Natural killer cell (primary cell): Measurements from ENCODE around the gene SPTA1. TPM values are rescaled to one million over a fixed set of nuclear protein-coding genes. Genes with fewer than 3 reads are reported as not detected.

ENCODE experiments used
- ATAC-seq, 3 donors: fragments of 150-1000 bp in 2 of 3; fragments of 200-7000 bp in 1 of 3; cut with Tn5 transposase; 1 replicate in 1 of 3; 2 replicates in 2 of 3; pipeline ENCODE4 v1.10.0; 2021; ENCODE audit warnings: mild to moderate bottlenecking in 2 of 3, moderate library complexity in 2 of 3
- DNase-seq, 2 donors: peaks; one replicate each; pipeline versions ENCODE4 v3.0.0 to v3.0.0-alpha.2; 2013 to 2021; ENCODE audit warnings: mixed read lengths in 1 of 2
- H3K27ac ChIP-seq: one replicate; pipeline ENCODE4 v1.5.1; 2013; ENCODE audit warnings: mild to moderate bottlenecking, low read length
- H3K27me3 ChIP-seq: one replicate; pipeline ENCODE4 v1.6.1; 2013; ENCODE audit warnings: low read length; ENCODE audit not compliant: control insufficient read depth, insufficient read depth
- H3K36me3 ChIP-seq: one replicate; pipeline ENCODE4 v1.6.1; 2013; ENCODE audit warnings: low read length; ENCODE audit not compliant: control insufficient read depth, insufficient read depth
- H3K4me1 ChIP-seq: one replicate; pipeline ENCODE4 v1.6.1; 2013; ENCODE audit warnings: low read length; ENCODE audit not compliant: control insufficient read depth, insufficient read depth
- H3K4me3 ChIP-seq: one replicate; pipeline ENCODE4 v1.5.1; 2013; ENCODE audit warnings: low read length
- H3K9me3 ChIP-seq: one replicate; pipeline ENCODE4 v1.6.1; 2013; ENCODE audit warnings: low read length; ENCODE audit not compliant: control insufficient read depth, insufficient read depth
- H3K27ac Mint-ChIP-seq, 2 donors: one replicate each; pipeline ENCODE4 v1.8.0; 2022; ENCODE audit warnings: mild to moderate bottlenecking in 2 of 2, mixed read lengths in 2 of 2, moderate library complexity in 1 of 2
- H3K27me3 Mint-ChIP-seq, 2 donors: one replicate each; pipeline ENCODE4 v1.8.0; 2022; ENCODE audit warnings: low read depth in 2 of 2, mixed read lengths in 2 of 2
- H3K36me3 Mint-ChIP-seq: one replicate; pipeline ENCODE4 v1.8.0; 2022; ENCODE audit warnings: mixed read lengths
- H3K4me1 Mint-ChIP-seq, 2 donors: one replicate each; pipeline ENCODE4 v1.8.0; 2022; ENCODE audit warnings: mixed read lengths in 2 of 2
- H3K4me3 Mint-ChIP-seq: one replicate; pipeline ENCODE4 v1.8.0; 2022; ENCODE audit warnings: mild to moderate bottlenecking, moderate library complexity, mixed read lengths
- H3K9me3 Mint-ChIP-seq, 2 donors: one replicate each; pipeline ENCODE4 v1.8.0; 2022; ENCODE audit warnings: mixed read lengths in 2 of 2
- WGBS: methylation state at CpG from one replicate; pipeline ENCODE4 v1.1.7; 2013; ENCODE audit warnings: missing lambda C conversion rate; ENCODE audit not compliant: insufficient coverage; 5-methylcytosine and 5-hydroxymethylcytosine counted together
- intact Hi-C: fragments of 100-400 bp; cut with micrococcal nuclease; formaldehyde crosslinking; loops from one replicate; pipeline ENCODE4 v1.14.2; 2022
- total RNA-seq, 4 donors: library from RNA; stranded (reverse); fragments of 120-200 nt in 1 of 4; gene quantifications; one replicate each; pipeline versions ENCODE4 v1.2.3 to v1.2.4, GENCODE V29; 2013 to 2022
- TF ChIP-seq, protein P1 (sequence below): fragments of 200-600 bp; IDR thresholded peaks from one replicate; pipeline ENCODE4 v1.8.0; 2022; ENCODE audit warnings: antibody characterized with exemption

SPTA1 gene
- total RNA-seq, 3 donors from 2014 or later (not counting 1 experiment from before 2014, with no cell fraction given): 0.30 TPM; not detected in 2

DNA sequence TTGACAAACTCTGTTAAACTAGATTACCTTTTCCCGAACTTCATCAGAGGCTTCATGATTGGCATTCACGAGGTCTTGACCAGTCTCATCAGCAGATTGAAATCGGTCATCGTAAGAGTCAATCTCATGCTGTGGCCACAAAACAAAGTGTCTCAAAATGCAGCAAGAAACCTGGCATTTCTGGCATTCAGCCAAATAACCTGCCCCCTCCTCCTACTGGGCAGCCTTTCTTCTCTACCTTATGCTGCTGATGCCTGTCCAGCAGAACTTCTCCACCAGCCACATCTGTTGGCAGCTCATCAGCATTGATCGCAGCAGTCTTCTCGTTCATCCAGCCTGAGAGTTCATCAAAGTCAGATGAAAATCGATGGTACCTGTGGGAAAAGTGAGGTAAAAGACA, 12.2 kb downstream of the SPTA1 start:
- H3K27me3 ChIP-seq: no peaks in the 10 kb centered on the region
- Mint-ChIP-seq H3K27ac (no peak overlapping the region), H3K4me1 (peaks cover 5 to 6% of the 10 kb centered on the region in 2 donors), H3K9me3 (no peaks in the 10 kb centered on the region), H3K27me3 (peaks cover 3 to 17% of the 10 kb centered on the region in 2 donors), H3K4me3 (no peak overlapping the region), H3K36me3 (no peaks in the 10 kb centered on the region)
- WGBS: 90% methylated on average over 7 of the region's 7 CpGs
- no peak overlapping the region for H3K27ac ChIP-seq
- intact Hi-C loops: no loop called here
- no peaks in the 10 kb centered on the region for H3K4me1 ChIP-seq
- H3K36me3 ChIP-seq: no peaks in the 10 kb centered on the region
- TF ChIP-seq, protein P1, sequence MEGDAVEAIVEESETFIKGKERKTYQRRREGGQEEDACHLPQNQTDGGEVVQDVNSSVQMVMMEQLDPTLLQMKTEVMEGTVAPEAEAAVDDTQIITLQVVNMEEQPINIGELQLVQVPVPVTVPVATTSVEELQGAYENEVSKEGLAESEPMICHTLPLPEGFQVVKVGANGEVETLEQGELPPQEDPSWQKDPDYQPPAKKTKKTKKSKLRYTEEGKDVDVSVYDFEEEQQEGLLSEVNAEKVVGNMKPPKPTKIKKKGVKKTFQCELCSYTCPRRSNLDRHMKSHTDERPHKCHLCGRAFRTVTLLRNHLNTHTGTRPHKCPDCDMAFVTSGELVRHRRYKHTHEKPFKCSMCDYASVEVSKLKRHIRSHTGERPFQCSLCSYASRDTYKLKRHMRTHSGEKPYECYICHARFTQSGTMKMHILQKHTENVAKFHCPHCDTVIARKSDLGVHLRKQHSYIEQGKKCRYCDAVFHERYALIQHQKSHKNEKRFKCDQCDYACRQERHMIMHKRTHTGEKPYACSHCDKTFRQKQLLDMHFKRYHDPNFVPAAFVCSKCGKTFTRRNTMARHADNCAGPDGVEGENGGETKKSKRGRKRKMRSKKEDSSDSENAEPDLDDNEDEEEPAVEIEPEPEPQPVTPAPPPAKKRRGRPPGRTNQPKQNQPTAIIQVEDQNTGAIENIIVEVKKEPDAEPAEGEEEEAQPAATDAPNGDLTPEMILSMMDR: no peak
- DNase-seq (no peak), ATAC-seq (no peak)
- H3K4me3 ChIP-seq: no peak overlapping the region
- no peaks in the 10 kb centered on the region for H3K9me3 ChIP-seq

- 82% methylated on average over 7 of the region's 8 CpGs for WGBS
- no peak overlapping the region for H3K4me3 Mint-ChIP-seq
- Histone ChIP-seq H3K4me3 (no peak overlapping the region), H3K9me3 (no peaks in the 10 kb centered on the region), H3K27ac (no peak overlapping the region), H3K27me3 (no peaks in the 10 kb centered on the region), H3K36me3 (no peaks in the 10 kb centered on the region), H3K4me1 (no peaks in the 10 kb centered on the region)
- H3K4me1 Mint-ChIP-seq: no peaks in the 10 kb centered on the region
- TF ChIP-seq, protein P1: no peak
- H3K27me3 Mint-ChIP-seq: peaks cover 3 to 11% of the 10 kb centered on the region in 2 donors
- no peaks in the 10 kb centered on the region for H3K9me3 Mint-ChIP-seq
- ATAC-seq (no peak), DNase-seq (no peak)
- no peak overlapping the region for H3K27ac Mint-ChIP-seq
- intact Hi-C loops: no loop called here
- H3K36me3 Mint-ChIP-seq: no peaks in the 10 kb centered on the region
These were observed 20.5 kb downstream of the SPTA1 start for GRCh38 chr1:158666037-158666436.

- DNase-seq (peak in 1 of 2 donors; percentile 3), ATAC-seq (no peak)
- H3K9me3 ChIP-seq: no peaks in the 10 kb centered on the region
- H3K4me3 ChIP-seq: no peak overlapping the region
- Mint-ChIP-seq H3K4me3 (no peak overlapping the region), H3K4me1 (no peaks in the 10 kb centered on the region), H3K9me3 (no peaks in the 10 kb centered on the region), H3K27me3 (peaks cover 2 to 6% of the 10 kb centered on the region in 2 donors), H3K27ac (no peak overlapping the region), H3K36me3 (no peaks in the 10 kb centered on the region)
- intact Hi-C loops: no loop called here
- H3K4me1 ChIP-seq: no peaks in the 10 kb centered on the region
- no peak overlapping the region for H3K27ac ChIP-seq
- H3K27me3 ChIP-seq: peaks cover 2% of the 10 kb centered on the region
- TF ChIP-seq, protein P1: no peak
- 33% methylated on average over 6 of the region's 6 CpGs for WGBS
- no peaks in the 10 kb centered on the region for H3K36me3 ChIP-seq
These were observed 31.9 kb downstream of the SPTA1 start for GRCh38 chr1:158654571-158654970.

- no peak overlapping the region for H3K4me3 Mint-ChIP-seq
- H3K9me3 Mint-ChIP-seq: no peaks in the 10 kb centered on the region
- Histone ChIP-seq H3K4me3 (no peak overlapping the region), H3K27me3 (peaks cover 2% of the 10 kb centered on the region), H3K36me3 (no peaks in the 10 kb centered on the region), H3K27ac (no peak overlapping the region), H3K4me1 (no peaks in the 10 kb centered on the region), H3K9me3 (no peaks in the 10 kb centered on the region)
- intact Hi-C loops: no loop called here
- no peaks in the 10 kb centered on the region for H3K36me3 Mint-ChIP-seq
- no peak overlapping the region for H3K27ac Mint-ChIP-seq
- no peak for DNase-seq
- H3K4me1 Mint-ChIP-seq: no peaks in the 10 kb centered on the region
- peaks cover 2 to 6% of the 10 kb centered on the region in 2 donors for H3K27me3 Mint-ChIP-seq
- TF ChIP-seq, protein P1: no peak
- ATAC-seq: no peak
These were observed 32.4 kb downstream of the SPTA1 start for GRCh38 chr1:158654086-158654485.
